IMR-90 (cell line): ENCODE measurements around the gene ATP1A3. TPM values are rescaled to one million over a fixed set of nuclear protein-coding genes. Genes with fewer than 3 reads are reported as not detected.

Source experiments
- ATAC-seq: fragments of 200-7000 bp; cut with Tn5 transposase; 2 replicates; pipeline ENCODE4 v1.9.1; 2020; ENCODE audit warnings: low read depth, mild to moderate bottlenecking, moderate library complexity
- BruUV-seq: library from RNA; stranded (reverse); fragments of 400-500 nt; replicated peaks from 2 replicates; lab custom pipeline; 2021; lab: Mats Ljungman, UMichigan
- CTCF ChIA-PET: fragments of 300-600 bp; formaldehyde crosslinking; extraction: SDS; loops from one replicate; lab custom pipeline; 2021; ENCODE audit warnings: antibody characterized with exemption; lab: Yijun Ruan, JAX
- POLR2A ChIA-PET: fragments of 300-600 bp; sonication (Branson Sonifier 250); formaldehyde crosslinking; loops from one replicate; lab custom pipeline; 2022; ENCODE audit warnings: antibody characterized with exemption; ENCODE audit not compliant: unreplicated experiment; lab: Charles Lee
- DNase-seq: peaks from one replicate; pipeline ENCODE4 v3.0.0; 2013
- H2AFZ ChIP-seq: replicated peaks from 2 replicates; pipeline ENCODE3; 2013; ENCODE audit warnings: low read length, mild to moderate bottlenecking; ENCODE audit not compliant: poor library complexity
- H2AK5ac ChIP-seq: 2 replicates; pipeline ENCODE4 v1.6.1; 2013; ENCODE audit warnings: low read depth, low read length, inconsistent platforms
- H2AK9ac ChIP-seq: replicated peaks from 2 replicates; pipeline ENCODE3; 2013; ENCODE audit warnings: mild to moderate bottlenecking, low read depth, low read length, moderate library complexity; ENCODE audit not compliant: poor library complexity
- H2BK120ac ChIP-seq: 2 replicates; pipeline ENCODE4 v1.6.1; 2013; ENCODE audit warnings: low read depth, low read length, inconsistent platforms
- H2BK15ac ChIP-seq: 3 replicates; pipeline ENCODE4 v1.6.1; 2013; ENCODE audit warnings: low read depth, low read length, inconsistent platforms
- H2BK20ac ChIP-seq: 2 replicates; pipeline ENCODE4 v1.6.1; 2013; ENCODE audit warnings: low read depth, mild to moderate bottlenecking, inconsistent platforms, low read length, moderate library complexity
- H2BK5ac ChIP-seq: 2 replicates; pipeline ENCODE4 v1.6.1; 2013; ENCODE audit warnings: mild to moderate bottlenecking, low read depth, low read length, inconsistent platforms; ENCODE audit not compliant: poor library complexity, severe bottlenecking
- H3K14ac ChIP-seq: replicated peaks from 2 replicates; pipeline ENCODE4 v1.6.1; 2013; ENCODE audit warnings: low read depth, low read length, inconsistent platforms
- H3K18ac ChIP-seq: 2 replicates; pipeline ENCODE4 v1.6.1; 2013; ENCODE audit warnings: low read depth, low read length, control low read depth
- H3K23ac ChIP-seq: 2 replicates; pipeline ENCODE4 v1.6.1; 2013; ENCODE audit warnings: low read depth, low read length, inconsistent platforms
- H3K27ac ChIP-seq: 2 replicates; pipeline ENCODE4 v1.5.1; 2013; ENCODE audit warnings: mild to moderate bottlenecking, control low read depth, low read length; ENCODE audit not compliant: insufficient read depth
- H3K27me3 ChIP-seq: 2 replicates; pipeline ENCODE4 v1.6.1; 2013; ENCODE audit warnings: low read length; ENCODE audit not compliant: control insufficient read depth, insufficient read depth
- H3K36me3 ChIP-seq: 2 replicates; pipeline ENCODE4 v1.6.1; 2013; ENCODE audit warnings: low read length, mixed read lengths; ENCODE audit not compliant: control insufficient read depth, insufficient read depth
- H3K4ac ChIP-seq: 2 replicates; pipeline ENCODE4 v1.6.1; 2013; ENCODE audit warnings: low read depth, low read length, inconsistent platforms
- H3K4me1 ChIP-seq: 2 replicates; pipeline ENCODE4 v1.6.1; 2013; ENCODE audit warnings: low read length, mixed read lengths; ENCODE audit not compliant: control insufficient read depth, insufficient read depth
- H3K4me2 ChIP-seq: 2 replicates; pipeline ENCODE4 v1.6.1; 2013; ENCODE audit warnings: low read depth, mild to moderate bottlenecking, control low read depth, low read length, moderate library complexity
- H3K4me3 ChIP-seq: 2 replicates; pipeline ENCODE4 v1.5.1; 2013; ENCODE audit warnings: low read depth, mild to moderate bottlenecking, control low read depth, low read length, moderate library complexity; ENCODE audit not compliant: insufficient read depth
- H3K56ac ChIP-seq: 2 replicates; pipeline ENCODE4 v1.6.1; 2013; ENCODE audit warnings: low read length, inconsistent platforms; ENCODE audit not compliant: insufficient read depth; ENCODE audit errors: extremely low read depth
- H3K79me1 ChIP-seq, 2 experiments: 2 replicates each; pipeline ENCODE4 v1.6.1; 2013; ENCODE audit warnings: low read length in 2 of 2, inconsistent platforms in 1 of 2, low read depth in 1 of 2
- H3K9ac ChIP-seq: 2 replicates; pipeline ENCODE4 v1.6.1; 2013; ENCODE audit warnings: low read depth, low read length, control low read depth
- H3K9me1 ChIP-seq: 2 replicates; pipeline ENCODE4 v1.6.1; 2013; ENCODE audit warnings: low read length, inconsistent platforms; ENCODE audit not compliant: insufficient read depth
- H3K9me3 ChIP-seq: 2 replicates; pipeline ENCODE4 v1.6.1; 2013; ENCODE audit warnings: low read length; ENCODE audit not compliant: control insufficient read depth, insufficient read depth
- H4K20me1 ChIP-seq: 2 replicates; pipeline ENCODE4 v1.6.1; 2013; ENCODE audit warnings: low read length, inconsistent platforms; ENCODE audit not compliant: insufficient read depth
- H4K5ac ChIP-seq: 2 replicates; pipeline ENCODE4 v1.6.1; 2013; ENCODE audit warnings: mild to moderate bottlenecking, low read depth, low read length, control low read depth
- H4K8ac ChIP-seq, 2 experiments: 2 replicates each; pipeline ENCODE4 v1.6.1; 2013; ENCODE audit warnings: low read depth in 2 of 2, low read length in 2 of 2, control low read depth in 1 of 2, inconsistent platforms in 1 of 2
- H4K91ac ChIP-seq: 2 replicates; pipeline ENCODE4 v1.6.1; 2013; ENCODE audit warnings: low read depth, low read length, inconsistent platforms; ENCODE audit not compliant: insufficient read depth
- CEBPB ChIP-seq: IDR thresholded peaks from 2 replicates; pipeline ENCODE4 v1.6.1; 2012; ENCODE audit warnings: low read depth, low read length, improper control_type of control experiment
- CHD1 ChIP-seq: IDR thresholded peaks from 2 replicates; pipeline ENCODE4 v1.6.1; 2012; ENCODE audit warnings: low read depth, low read length, improper control_type of control experiment
- CTCF ChIP-seq: conservative IDR thresholded peaks from 2 replicates; pipeline ENCODE4 v1.5.1; 2012; ENCODE audit warnings: mild to moderate bottlenecking, low read depth, low read length, improper control_type of control experiment
- ELK1 ChIP-seq: fragments of 150-350 bp; IDR thresholded peaks from 2 replicates; pipeline ENCODE4 v1.6.1; 2016; ENCODE audit warnings: low read depth, mild to moderate bottlenecking, low read length, moderate library complexity, borderline replicate concordance
- FOS ChIP-seq: fragments of 150-350 bp; IDR thresholded peaks from 2 replicates; pipeline ENCODE4 v1.6.1; 2016; ENCODE audit warnings: low read depth, low read length
- MAFK ChIP-seq: IDR thresholded peaks from 2 replicates; pipeline ENCODE4 v1.6.1; 2012; ENCODE audit warnings: low read depth, low read length, improper control_type of control experiment
- MAZ ChIP-seq: IDR thresholded peaks from 2 replicates; pipeline ENCODE4 v1.6.1; 2012; ENCODE audit warnings: low read depth, mild to moderate bottlenecking, low read length, improper control_type of control experiment, moderate library complexity, borderline replicate concordance
- MXI1 ChIP-seq: IDR thresholded peaks from 2 replicates; pipeline ENCODE4 v1.6.1; 2012; ENCODE audit warnings: low read depth, mild to moderate bottlenecking, low read length, moderate library complexity, borderline replicate concordance
- NFE2L2 ChIP-seq: fragments of 150-350 bp; IDR thresholded peaks from 2 replicates; pipeline ENCODE4 v1.6.1; 2016; ENCODE audit warnings: low read depth, mild to moderate bottlenecking, low read length
- POLR2A ChIP-seq: IDR thresholded peaks from 2 replicates; pipeline ENCODE4 v1.6.1; 2012; ENCODE audit warnings: mild to moderate bottlenecking, low read depth, low read length
- RAD21 ChIP-seq: IDR thresholded peaks from 2 replicates; pipeline ENCODE4 v1.6.1; 2012; ENCODE audit warnings: low read length, improper control_type of control experiment
- RFX5 ChIP-seq: IDR thresholded peaks from 2 replicates; pipeline ENCODE4 v1.8.0; 2012; ENCODE audit warnings: low read depth, mild to moderate bottlenecking, low read length, moderate library complexity
- SMC3 ChIP-seq: fragments of 150-350 bp; IDR thresholded peaks from 2 replicates; pipeline ENCODE4 v1.6.1; 2016; ENCODE audit warnings: low read depth, mild to moderate bottlenecking, antibody characterized with exemption, low read length, moderate library complexity
- USF2 ChIP-seq: fragments of 150-350 bp; IDR thresholded peaks from 2 replicates; pipeline ENCODE4 v1.6.1; 2017; ENCODE audit warnings: mild to moderate bottlenecking, antibody characterized with exemption, low read length, low read depth
- WGBS, 2 experiments: methylation state at CpG; one replicate each; pipeline versions ENCODE4 v1.1.5 to v1.1.7; 2013; ENCODE audit warnings: missing lambda C conversion rate in 2 of 2; ENCODE audit not compliant: insufficient read length in 1 of 2; ENCODE audit errors: extremely low coverage in 2 of 2; 5-methylcytosine and 5-hydroxymethylcytosine counted together
- dilution Hi-C: fragments of 300-500 bp; cut with HindIII; formaldehyde crosslinking; loops from one replicate; pipeline ENCODE4 v1.14.3; 2018; ENCODE audit warnings: low sequenced_read_pairs; ENCODE audit not compliant: unreplicated experiment
- in situ Hi-C: fragments of 300-500 bp; cut with MboI; formaldehyde crosslinking; loops from 3 replicates; pipeline ENCODE4 v1.14.3; 2019; ENCODE audit warnings: low sequenced_read_pairs, inconsistent platforms, mixed read lengths
- intact Hi-C: fragments of 100-400 bp; cut with micrococcal nuclease; formaldehyde crosslinking; loops from 2 replicates; pipeline ENCODE4 v1.10.0; 2022
- polyA plus RNA-seq, 3 experiments: library from polyadenylated mRNA; depleted of rRNA; stranded (reverse); fragments of >200 nt; gene quantifications; 2 replicates each; pipeline ENCODE4 v1.2.3, GENCODE V29; 2012; ENCODE audit warnings: low replicate concordance in 1 of 3
- total RNA-seq: library from RNA; depleted of rRNA; stranded (reverse); fragments of >200 nt; gene quantifications from 2 replicates; pipeline ENCODE4 v1.2.3, GENCODE V29; 2012

Gene ATP1A3
- total and polyA plus RNA-seq, 2 of the 4 experiments (the other 2 are of a cell fraction), result under 0.01 to 0.12 TPM

GRCh38 chr19:41939861-41940730 is 53.9 kb downstream of the ATP1A3 start:
- peak overlapping the region; percentile 83 for H3K9ac ChIP-seq
- H4K91ac ChIP-seq, result peak overlapping the region; percentile 44; the same call in 1 of the 2 replicates
- H3K56ac ChIP-seq, result no peak overlapping the region
- H3K36me3 ChIP-seq, result no peaks in the 10 kb centered on the region
- peaks cover 18% of the 10 kb centered on the region for H3K27me3 ChIP-seq
- in situ Hi-C loops, result no loop called here
- peak overlapping the region; percentile 82 for H3K4me2 ChIP-seq
- 0 out of 2 replicates have a peak overlapping the region, but pooled peaks have one; percentile 16 for H3K23ac ChIP-seq
- peak overlapping the region; percentile 43; the same call in 1 of the 2 replicates for H3K27ac ChIP-seq
- peak overlapping the region; percentile 85 for H2AK9ac ChIP-seq
- H3K9me1 ChIP-seq, result no peaks in the 10 kb centered on the region
- H2BK5ac ChIP-seq, result no peak overlapping the region
- no peaks in the 10 kb centered on the region for H3K9me3 ChIP-seq
- H2BK15ac ChIP-seq, result no peak overlapping the region; the same call in 2 of the 3 replicates
- H2BK20ac ChIP-seq, result no peak overlapping the region
- peak overlapping the region; percentile 60; the same call in 1 of the 2 replicates for H3K14ac ChIP-seq
- WGBS, 2 experiments, result 3% methylated on average over 26 of the region's 83 CpGs; no CpG with 5 or more reads in 1 of the 2 experiments
- H2BK120ac ChIP-seq, result peak overlapping the region; percentile 54
- intact Hi-C loops, result no loop called here
- H4K5ac ChIP-seq, result peak overlapping the region; percentile 86
- DNase-seq, result no peak
- H3K4ac ChIP-seq, result peak overlapping the region; percentile 81
- ATAC-seq, result peak; percentile 64
- peak overlapping the region; percentile 33; the same call in 1 of the 2 replicates for H2AK5ac ChIP-seq
- CTCF ChIA-PET, result no interaction called here
- H3K18ac ChIP-seq, result peak overlapping the region; percentile 66
- POLR2A ChIA-PET, result no interaction called here
- no peaks in the 10 kb centered on the region; the same call in 1 of the 2 replicates for H4K20me1 ChIP-seq
- H3K4me1 ChIP-seq, result peaks cover 10% of the 10 kb centered on the region
- no TSS peak for BruUV-seq
- H4K8ac ChIP-seq, result peak overlapping the region; percentile 78 to 92
- H3K4me3 ChIP-seq, result peak overlapping the region; percentile 62
- peak overlapping the region; percentile 97 for H2AFZ ChIP-seq
- no peaks in the 10 kb centered on the region for H3K79me1 ChIP-seq
- dilution Hi-C loops, result no loop called here
- TF ChIP-seq NFE2L2 (no peak), POLR2A (no peak; the same call in 1 of the 2 replicates), FOS (no peak), CEBPB (no peak), CTCF (no peak), RAD21 (no peak), USF2 (no peak), ELK1 (no peak), MAFK (no peak), MAZ (no peak; the same call in 1 of the 2 replicates), MXI1 (no peak), RFX5 (no peak), CHD1 (no peak), SMC3 (no peak)
